Neutrophil (primary cell): ENCODE data around the gene TAOK2.

Source experiments
- H3K27ac ChIP-seq: fragments of 200-600 bp; sonication (generic); 2 replicates; pipeline ENCODE4 v1.5.1; 2016; ENCODE audit warnings: mild to moderate bottlenecking, moderate library complexity
- H3K27me3 ChIP-seq: fragments of 200-600 bp; sonication (generic); 2 replicates; pipeline ENCODE4 v1.6.0; 2016; ENCODE audit warnings: mild to moderate bottlenecking
- H3K36me3 ChIP-seq: fragments of 200-600 bp; sonication (generic); 2 replicates; pipeline ENCODE4 v1.5.1; 2017
- H3K4me1 ChIP-seq, 2 experiments: fragments of 200-600 bp in 1 of 2; sonication (generic) in 1 of 2; 1 replicate in 1 of 2; 2 replicates in 1 of 2; pipeline versions ENCODE4 v1.5.1 to v1.6.1; 2013 to 2016; ENCODE audit warnings: low read depth in 1 of 2, low read length in 1 of 2, mild to moderate bottlenecking in 1 of 2, moderate library complexity in 1 of 2; ENCODE audit not compliant: control insufficient read depth in 1 of 2, insufficient read depth in 1 of 2
- H3K4me3 ChIP-seq, 2 experiments: fragments of 200-600 bp in 1 of 2; sonication (generic) in 1 of 2; 1 replicate in 1 of 2; 2 replicates in 1 of 2; pipeline ENCODE4 v1.5.1; 2013 to 2016; ENCODE audit warnings: low read depth in 1 of 2, low read length in 1 of 2, mild to moderate bottlenecking in 1 of 2, moderate library complexity in 1 of 2
- H3K9me3 ChIP-seq: fragments of 200-600 bp; sonication (generic); 2 replicates; pipeline ENCODE4 v1.5.1; 2016
- TF ChIP-seq, protein P1 (sequence below): fragments of 200-600 bp; sonication (generic); IDR thresholded peaks from 2 replicates; pipeline ENCODE4 v1.5.1; 2016; ENCODE audit warnings: antibody characterized with exemption

Gene TAOK2

DNA sequence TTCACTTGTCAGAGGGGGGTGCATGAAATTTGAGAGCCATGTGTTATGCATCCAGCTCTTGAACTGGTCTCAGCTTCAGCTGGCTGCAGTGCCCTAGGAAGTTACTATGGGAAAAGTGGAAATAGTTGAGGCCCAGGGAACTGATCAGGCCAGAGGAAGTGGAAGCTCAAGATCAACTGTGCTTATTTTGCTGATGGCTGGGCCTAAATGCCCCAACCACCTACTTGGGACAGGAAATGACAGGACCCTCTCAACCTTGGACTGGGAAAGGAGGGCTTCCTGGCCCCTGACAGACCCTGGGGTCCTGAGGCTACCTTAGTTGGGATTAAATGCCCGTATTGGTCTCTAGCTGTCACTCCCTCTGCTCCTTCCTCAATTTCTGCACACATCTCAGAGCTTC is 1.2 kb upstream of the TAOK2 start:
- Histone ChIP-seq H3K9me3 (no peaks in the 10 kb centered on the region), H3K4me1 (peaks cover 37 to 38% of the 10 kb centered on the region in 2 experiments), H3K27ac (peak overlapping the region; percentile 88), H3K4me3 (peak overlapping the region in 1 of 2 experiments; percentile 98), H3K36me3 (peaks cover 13% of the 10 kb centered on the region), H3K27me3 (no peaks in the 10 kb centered on the region)
- TF ChIP-seq, protein P1, sequence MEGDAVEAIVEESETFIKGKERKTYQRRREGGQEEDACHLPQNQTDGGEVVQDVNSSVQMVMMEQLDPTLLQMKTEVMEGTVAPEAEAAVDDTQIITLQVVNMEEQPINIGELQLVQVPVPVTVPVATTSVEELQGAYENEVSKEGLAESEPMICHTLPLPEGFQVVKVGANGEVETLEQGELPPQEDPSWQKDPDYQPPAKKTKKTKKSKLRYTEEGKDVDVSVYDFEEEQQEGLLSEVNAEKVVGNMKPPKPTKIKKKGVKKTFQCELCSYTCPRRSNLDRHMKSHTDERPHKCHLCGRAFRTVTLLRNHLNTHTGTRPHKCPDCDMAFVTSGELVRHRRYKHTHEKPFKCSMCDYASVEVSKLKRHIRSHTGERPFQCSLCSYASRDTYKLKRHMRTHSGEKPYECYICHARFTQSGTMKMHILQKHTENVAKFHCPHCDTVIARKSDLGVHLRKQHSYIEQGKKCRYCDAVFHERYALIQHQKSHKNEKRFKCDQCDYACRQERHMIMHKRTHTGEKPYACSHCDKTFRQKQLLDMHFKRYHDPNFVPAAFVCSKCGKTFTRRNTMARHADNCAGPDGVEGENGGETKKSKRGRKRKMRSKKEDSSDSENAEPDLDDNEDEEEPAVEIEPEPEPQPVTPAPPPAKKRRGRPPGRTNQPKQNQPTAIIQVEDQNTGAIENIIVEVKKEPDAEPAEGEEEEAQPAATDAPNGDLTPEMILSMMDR, result no peak

DNA sequence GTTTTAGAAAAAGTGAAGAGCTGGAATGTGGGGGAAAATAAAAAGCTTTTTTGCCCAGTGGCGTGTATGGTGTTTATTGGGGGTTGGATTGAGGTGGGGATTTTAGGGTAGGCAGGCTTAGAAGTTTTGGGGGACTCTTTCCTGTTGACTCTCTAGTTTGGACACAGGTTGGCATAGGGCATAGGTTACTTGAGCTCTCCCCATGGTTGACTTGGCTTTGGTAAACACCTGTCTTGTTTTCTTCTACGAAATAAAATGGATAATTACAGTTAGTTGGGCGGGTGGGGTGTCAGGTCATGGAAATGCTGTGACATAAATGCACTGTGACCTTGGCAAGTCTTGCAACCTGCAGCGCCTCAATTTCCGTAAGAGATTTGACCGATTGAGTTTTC is 680 bp upstream of the TAOK2 start:
- no peaks in the 10 kb centered on the region for H3K9me3 ChIP-seq
- H3K4me1 ChIP-seq, result peaks cover 37 to 38% of the 10 kb centered on the region in 2 experiments
- TF ChIP-seq, protein P1, result no peak
- no peaks in the 10 kb centered on the region for H3K27me3 ChIP-seq
- H3K27ac ChIP-seq, result peak overlapping the region; percentile 88
- peaks cover 14% of the 10 kb centered on the region for H3K36me3 ChIP-seq
- peak overlapping the region; percentile 96 to 98 for H3K4me3 ChIP-seq

DNA sequence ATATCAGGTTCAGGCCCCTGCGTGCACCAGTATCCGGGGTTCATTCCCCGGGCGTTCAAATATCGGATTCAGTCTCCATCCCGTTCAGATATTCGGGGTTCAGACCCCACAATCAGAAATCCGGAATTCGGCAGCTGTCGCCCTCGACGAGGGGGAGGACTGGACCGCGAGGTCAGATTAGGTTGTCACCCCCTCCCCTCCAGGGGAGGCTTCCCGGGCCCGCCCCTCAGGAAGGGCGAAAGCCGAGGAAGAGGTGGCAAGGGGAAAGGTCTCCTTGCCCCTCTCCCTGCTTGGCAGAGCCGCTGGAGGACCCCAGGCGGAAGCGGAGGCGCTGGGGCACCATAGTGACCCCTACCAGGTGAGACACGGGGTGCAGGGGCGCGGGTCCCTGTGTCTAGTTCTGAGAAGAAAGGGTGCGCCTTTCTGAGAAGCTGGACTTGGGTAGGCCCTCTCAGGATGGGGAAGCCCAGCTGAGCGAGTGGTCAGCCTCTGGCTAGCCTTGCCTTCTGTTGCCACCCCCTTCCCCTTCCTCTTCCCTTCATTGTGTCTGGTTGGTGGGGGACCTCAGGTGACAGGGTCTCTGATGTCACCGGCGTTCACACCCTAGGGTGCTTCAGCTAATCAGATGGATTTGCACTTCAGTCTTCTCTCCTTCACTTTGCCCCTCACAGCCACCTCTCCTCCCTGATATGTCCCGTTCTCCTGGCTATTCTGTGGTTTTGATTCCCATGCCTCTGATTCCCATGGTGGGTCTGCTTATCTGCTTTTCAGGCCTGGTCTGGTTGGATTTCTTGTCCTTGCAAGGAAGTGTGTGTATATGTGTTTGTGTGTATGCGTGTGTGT is 844 bp downstream of the TAOK2 start:
- peak overlapping the region; percentile 88 for H3K27ac ChIP-seq
- TF ChIP-seq, protein P1, result no peak
- H3K4me1 ChIP-seq, result peaks cover 37 to 38% of the 10 kb centered on the region in 2 experiments
- H3K4me3 ChIP-seq, result peak overlapping the region; percentile 96 to 98
- no peaks in the 10 kb centered on the region for H3K9me3 ChIP-seq
- peaks cover 20% of the 10 kb centered on the region for H3K36me3 ChIP-seq
- H3K27me3 ChIP-seq, result no peaks in the 10 kb centered on the region

DNA sequence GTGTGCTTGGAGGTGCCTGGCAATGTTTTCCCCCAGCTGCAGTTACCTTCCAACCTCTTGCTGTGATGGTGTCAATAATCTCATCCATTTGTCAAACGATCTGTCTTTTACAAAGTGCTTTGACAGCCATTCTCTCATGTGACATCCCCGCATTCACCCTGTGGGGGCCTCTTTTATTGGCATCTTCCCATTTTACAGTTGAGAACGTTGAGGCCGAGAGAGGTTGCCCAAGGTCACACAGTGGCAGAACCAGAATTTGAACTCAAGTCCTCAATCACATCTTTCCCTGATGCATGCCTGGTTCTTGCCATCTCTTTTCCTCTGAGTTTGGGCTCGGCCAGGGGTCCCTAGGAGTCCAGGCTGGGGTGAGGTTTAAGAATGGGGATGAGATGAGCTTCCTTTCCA is 1.5 kb downstream of the TAOK2 start:
- TF ChIP-seq, protein P1, result no peak
- no peaks in the 10 kb centered on the region for H3K27me3 ChIP-seq
- H3K4me3 ChIP-seq, result peak overlapping the region; percentile 96 to 98
- H3K27ac ChIP-seq, result peak overlapping the region; percentile 88
- H3K9me3 ChIP-seq, result no peaks in the 10 kb centered on the region
- H3K4me1 ChIP-seq, result peaks cover 37 to 38% of the 10 kb centered on the region in 2 experiments
- peaks cover 26% of the 10 kb centered on the region for H3K36me3 ChIP-seq

DNA sequence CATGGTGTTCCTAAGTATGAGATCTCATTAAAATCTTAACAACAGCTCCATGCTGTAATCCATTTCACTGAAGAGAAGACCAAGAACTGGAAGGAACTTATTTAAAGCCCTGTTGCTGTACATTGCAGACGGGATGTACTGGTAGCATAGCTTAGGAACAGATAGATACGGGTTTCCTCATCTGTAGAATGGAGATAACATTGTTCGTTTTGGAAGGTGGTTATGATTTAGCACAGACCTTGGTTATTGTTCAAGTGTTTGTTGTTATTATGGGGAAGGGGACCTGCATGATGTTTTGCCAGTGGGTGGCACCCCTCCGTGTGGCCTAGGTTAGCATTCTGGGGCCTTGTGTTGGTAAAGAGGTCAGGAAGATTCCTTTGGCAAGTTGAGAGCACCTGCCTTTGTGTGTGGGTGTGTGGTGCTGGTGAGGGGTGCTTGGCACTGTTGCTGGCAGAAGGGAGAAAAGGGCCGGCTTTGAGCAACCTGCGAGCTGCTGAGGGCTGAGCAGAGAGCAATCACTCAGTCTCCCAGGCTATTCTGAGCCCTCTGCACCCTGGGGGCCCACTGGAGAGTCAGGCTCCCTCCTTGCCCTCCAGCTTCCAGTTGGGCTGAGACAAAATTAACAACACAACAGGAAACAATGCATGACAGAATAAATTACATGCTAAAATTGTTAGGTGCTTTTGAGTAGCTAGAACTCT is 2.3 kb downstream of the TAOK2 start:
- no peaks in the 10 kb centered on the region for H3K9me3 ChIP-seq
- H3K27me3 ChIP-seq, result no peaks in the 10 kb centered on the region
- H3K36me3 ChIP-seq, result peaks cover 34% of the 10 kb centered on the region
- H3K4me1 ChIP-seq, result peaks cover 37 to 38% of the 10 kb centered on the region in 2 experiments
- no peak overlapping the region for H3K4me3 ChIP-seq
- TF ChIP-seq, protein P1, result no peak
- H3K27ac ChIP-seq, result peak overlapping the region; percentile 88
